Kidney (tissue), 14 donors: ENCODE measurements around the gene WRAP73. TPM values are rescaled to one million over a fixed set of nuclear protein-coding genes. Genes with fewer than 3 reads are reported as not detected.

Experiments used
- DNase-seq, 5 donors: peaks; one replicate each; pipeline ENCODE4 v3.0.0-alpha.2; 2013 to 2020
- FAIRE-seq: peaks from 2 replicates; lab custom pipeline; 2012; peaks lifted over from hg19 to GRCh38; lab: Jason Lieb, UNC
- H3K27ac ChIP-seq, 2 donors: one replicate each; pipeline ENCODE4 v1.7.0; 2013; ENCODE audit warnings: low read depth in 2 of 2, low read length in 2 of 2, inconsistent platforms in 1 of 2
- H3K27me3 ChIP-seq: one replicate; pipeline ENCODE4 v1.7.1; 2013; ENCODE audit warnings: low read length, inconsistent platforms; ENCODE audit not compliant: control insufficient read depth, insufficient read depth
- H3K36me3 ChIP-seq, 3 donors: one replicate each; pipeline versions ENCODE4 v1.7.0 to v1.7.1; 2013; ENCODE audit warnings: low read length in 3 of 3, control low read depth in 1 of 3, inconsistent platforms in 1 of 3; ENCODE audit not compliant: insufficient read depth in 3 of 3, control insufficient read depth in 2 of 3
- H3K4me1 ChIP-seq, 3 donors: one replicate each; pipeline versions ENCODE4 v1.7.0 to v1.7.1; 2013; ENCODE audit warnings: low read length in 3 of 3, inconsistent platforms in 1 of 3, low read depth in 1 of 3; ENCODE audit not compliant: control insufficient read depth in 2 of 3, insufficient read depth in 2 of 3
- H3K4me3 ChIP-seq, 3 donors: one replicate each; pipeline versions ENCODE4 v1.7.0 to v1.8.1; 2013; ENCODE audit warnings: low read length in 3 of 3, control low read depth in 1 of 3, inconsistent platforms in 1 of 3
- H3K9ac ChIP-seq, 3 donors: one replicate each; pipeline versions ENCODE4 v1.7.0 to v1.7.1; 2013; ENCODE audit warnings: low read length in 3 of 3, control low read depth in 1 of 3, inconsistent platforms in 1 of 3
- H3K9me3 ChIP-seq, 3 donors: one replicate each; pipeline versions ENCODE4 v1.7.0 to v1.7.1; 2013; ENCODE audit warnings: low read length in 3 of 3, control low read depth in 1 of 3, inconsistent platforms in 1 of 3; ENCODE audit not compliant: control insufficient read depth in 2 of 3, insufficient read depth in 1 of 3
- CTCF ChIP-seq: IDR thresholded peaks from 3 replicates; pipeline ENCODE4 v1.5.1; 2012; ENCODE audit warnings: mild to moderate bottlenecking, moderate library complexity, borderline replicate concordance; ENCODE audit not compliant: insufficient read depth; ENCODE audit errors: extremely low read depth
- intact Hi-C: fragments of 100-400 bp; cut with DNase I; formaldehyde crosslinking; loops from one replicate; pipeline ENCODE4 v1.11.1; 2022
- polyA plus RNA-seq: library from polyadenylated mRNA; stranded (reverse); fragments of 350-450 nt; fragmentation: Illumina TruSeq; extraction: RNeasy Lipid Tissue Mini Kit (QIAGEN cat#74804); gene quantifications from one replicate; pipeline ENCODE4 v1.2.3, GENCODE V29; 2014; ENCODE audit warnings: low read depth, low replicate concordance; ENCODE audit not compliant: insufficient read depth
- total RNA-seq: library from RNA; stranded (reverse); fragmentation: NEBNext Ultra II Directional; extraction: Animal tissue kit (Norgen Biotek cat#: 25700); gene quantifications from one replicate; pipeline ENCODE4 v1.2.1, GENCODE V29; 2021
- donor health status: control.
- donor health status: control.
- donor health status: control.
- donor health status: control.
- donor health status: control.
- donor health status: DM: yes; HTN: yes; CAD: no.
- donor health status: Normal renal cell carcinoma (clear cell type).

The WRAP73 gene
- total and polyA plus RNA-seq, 2 donors from 2014 or later, result 18.4 to 19.6 TPM

GRCh38 chr1:3681231-3681897 is 31.5 kb upstream of the WRAP73 start:
- no peaks in the 10 kb centered on the region for H3K4me1 ChIP-seq
- no peak overlapping the region for H3K9ac ChIP-seq
- DNase-seq, result peak in 1 of 5 donors; percentile 63
- H3K9me3 ChIP-seq, result no peaks in the 10 kb centered on the region
- no peak overlapping the region for H3K4me3 ChIP-seq
- H3K27me3 ChIP-seq, result no peaks in the 10 kb centered on the region
- intact Hi-C loops, result no loop called here
- H3K36me3 ChIP-seq, result no peaks in the 10 kb centered on the region
- no peak for TF ChIP-seq CTCF
- FAIRE-seq, result no peak
- no peak overlapping the region for H3K27ac ChIP-seq

GRCh38 chr1:3680488-3681230 is 30.8 kb upstream of the WRAP73 start:
- DNase-seq (peak in 1 of 5 donors; percentile 68), FAIRE-seq (no peak)
- H3K36me3 ChIP-seq, result no peaks in the 10 kb centered on the region
- H3K27ac ChIP-seq, result no peak overlapping the region
- H3K9me3 ChIP-seq, result no peaks in the 10 kb centered on the region
- TF ChIP-seq CTCF, result no peak
- no peaks in the 10 kb centered on the region for H3K4me1 ChIP-seq
- H3K4me3 ChIP-seq, result no peak overlapping the region
- intact Hi-C loops, result no loop called here
- no peaks in the 10 kb centered on the region for H3K27me3 ChIP-seq
- H3K9ac ChIP-seq, result no peak overlapping the region

GRCh38 chr1:3679799-3680453 is 30.0 kb upstream of the WRAP73 start:
- no peak for FAIRE-seq
- intact Hi-C loops, result no loop called here
- H3K9me3 ChIP-seq, result no peaks in the 10 kb centered on the region
- H3K4me3 ChIP-seq, result no peak overlapping the region
- no peak overlapping the region for H3K9ac ChIP-seq
- H3K27me3 ChIP-seq, result no peaks in the 10 kb centered on the region
- TF ChIP-seq CTCF, result no peak
- H3K4me1 ChIP-seq, result no peaks in the 10 kb centered on the region
- no peaks in the 10 kb centered on the region for H3K36me3 ChIP-seq
- DNase-seq, result peak in 1 of 5 donors; percentile 11
- H3K27ac ChIP-seq, result no peak overlapping the region
